Adrenal gland (tissue), 12 donors: ENCODE results near the gene MMRN1. TPM values are rescaled to one million over a fixed set of nuclear protein-coding genes. Genes with fewer than 3 reads are reported as not detected.

Experiments used
- DNase-seq, 7 donors: peaks; one replicate each; pipeline ENCODE4 v3.0.0-alpha.2; 2019 to 2020
- H3K27ac ChIP-seq, 5 donors: fragments of 200-600 bp; sonication (generic) in 4 of 5; 1 replicate in 3 of 5; 2 replicates in 2 of 5; pipeline versions ENCODE4 v1.5.1 to v1.8.0; 2016 to 2020; ENCODE audit warnings: mild to moderate bottlenecking in 1 of 5
- H3K27me3 ChIP-seq: fragments of 200-600 bp; 2 replicates; pipeline ENCODE4 v1.8.0; 2021
- H3K36me3 ChIP-seq, 2 donors: fragments of 200-600 bp; replicated peaks in 1 of 2; 1 replicate in 1 of 2; 2 replicates in 1 of 2; pipeline versions ENCODE4 v1.5.1 to v1.8.0; 2018 to 2022
- H3K4me1 ChIP-seq, 2 donors: fragments of 200-600 bp; replicated peaks in 1 of 2; 1 replicate in 1 of 2; 2 replicates in 1 of 2; pipeline versions ENCODE4 v1.5.1 to v1.8.0; 2018 to 2021
- H3K4me3 ChIP-seq, 4 donors: fragments of 200-600 bp; sonication (generic) in 3 of 4; one replicate each; pipeline ENCODE4 v1.5.1; 2016 to 2018
- H3K9me3 ChIP-seq, 3 donors: fragments of 200-600 bp; sonication (generic) in 1 of 3; replicated peaks in 1 of 3; 1 replicate in 2 of 3; 2 replicates in 1 of 3; pipeline versions ENCODE4 v1.5.1 to v1.8.0; 2016 to 2021
- CTCF ChIP-seq, 6 experiments: fragments of 450-650 bp in 4 of 6; fragments of 200-600 bp in 2 of 6; sonication (generic) in 1 of 6; IDR thresholded peaks; 1 replicate in 5 of 6; 2 replicates in 1 of 6; pipeline versions ENCODE4 v1.5.1 to v1.8.0; 2016 to 2021; ENCODE audit warnings: antibody characterized with exemption in 6 of 6, mild to moderate bottlenecking in 2 of 6, moderate library complexity in 1 of 6
- POLR2A ChIP-seq, 2 donors: fragments of 450-650 bp; IDR thresholded peaks; one replicate each; pipeline ENCODE4 v1.6.1; 2017; ENCODE audit warnings: antibody characterized with exemption in 2 of 2, mild to moderate bottlenecking in 2 of 2, moderate library complexity in 1 of 2
- WGBS, 4 donors: extraction: QIAGEN DNeasy Blood & Tissue Kit in 2 of 4; methylation state at CpG; one replicate each; pipeline versions ENCODE4 v1.1.5 to v1.1.7; 2013 to 2017; 5-methylcytosine and 5-hydroxymethylcytosine counted together
- intact Hi-C, 2 donors: fragments of 100-400 bp; cut with DNase I; formaldehyde crosslinking; loops; one replicate each; pipeline versions ENCODE4 v1.14.1 to v1.15.0; 2022 to 2023
- polyA plus RNA-seq, 3 donors: library from polyadenylated mRNA; stranded (reverse); fragments of 200-250 nt in 2 of 3; fragments of 350-450 nt in 1 of 3; fragmentation: Illumina TruSeq in 1 of 3; extraction: RNeasy Lipid Tissue Mini Kit (QIAGEN cat#74804) in 1 of 3; gene quantifications; one replicate each; pipeline ENCODE4 v1.2.3, GENCODE V29; 2013 to 2014
- total RNA-seq, 9 donors: library from RNA; depleted of rRNA in 4 of 9; stranded (reverse); fragments of >200 nt in 4 of 9; fragments of 120-200 nt in 1 of 9; fragmentation: NEBNext Ultra II Directional in 1 of 9; extraction: Animal tissue kit (Norgen Biotek cat#: 25700) in 1 of 9; gene quantifications; one replicate each; pipeline versions ENCODE4 v1.1.0 to v1.2.4, GENCODE V29; 2013 to 2023
- donor health status: healthy with polysubstance abuse.
- donor health status: Bipolar disorder and iron deficiency.
- donor health status: DM: yes; HTN: yes; CAD: no.
- donor health status: DM: no; HTN: no; CAD: no.
- donor health status: DM: no; HTN: no; CAD: no.
- donor health status: DM: yes; HTN: yes; CAD: no.

The MMRN1 gene
- total and polyA plus RNA-seq, 12 donors, result 1.4 to 31.2 (median 6.6) TPM

DNA sequence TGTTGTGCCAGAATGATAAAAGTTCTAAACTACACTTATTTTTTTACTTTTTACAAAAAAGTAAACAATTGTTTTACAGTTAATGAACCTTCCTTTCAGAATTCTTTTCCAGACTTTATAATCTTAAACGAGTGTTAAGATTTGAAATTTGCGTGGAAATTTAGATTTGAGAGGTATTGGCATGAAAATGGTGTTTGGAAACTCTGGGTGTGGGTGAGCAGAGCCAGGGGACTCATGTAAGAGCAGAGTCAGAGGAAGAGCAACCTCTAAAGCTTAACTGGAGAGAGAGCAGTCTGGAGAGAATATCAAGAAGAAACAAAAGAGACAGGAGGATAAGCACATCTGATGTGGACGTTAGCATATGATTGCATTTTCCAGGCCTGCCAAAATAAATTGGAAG lies 48.2 kb downstream of the MMRN1 start:
- Histone ChIP-seq H3K9me3 (no peaks in the 10 kb centered on the region), H3K27me3 (no peaks in the 10 kb centered on the region), H3K4me1 (no peaks in the 10 kb centered on the region), H3K4me3 (no peak overlapping the region), H3K36me3 (no peaks in the 10 kb centered on the region), H3K27ac (no peak overlapping the region)
- 66 to 77% (median 73%) methylated on average over 3 of the region's 3 CpGs for WGBS, 4 donors
- TF ChIP-seq POLR2A (IDR thresholded peaks at IDR 0.05), result no peak
- no peak for TF ChIP-seq CTCF (IDR thresholded peaks at IDR 0.05)
- intact Hi-C loops, result no loop called here
- DNase-seq, result no peak

DNA sequence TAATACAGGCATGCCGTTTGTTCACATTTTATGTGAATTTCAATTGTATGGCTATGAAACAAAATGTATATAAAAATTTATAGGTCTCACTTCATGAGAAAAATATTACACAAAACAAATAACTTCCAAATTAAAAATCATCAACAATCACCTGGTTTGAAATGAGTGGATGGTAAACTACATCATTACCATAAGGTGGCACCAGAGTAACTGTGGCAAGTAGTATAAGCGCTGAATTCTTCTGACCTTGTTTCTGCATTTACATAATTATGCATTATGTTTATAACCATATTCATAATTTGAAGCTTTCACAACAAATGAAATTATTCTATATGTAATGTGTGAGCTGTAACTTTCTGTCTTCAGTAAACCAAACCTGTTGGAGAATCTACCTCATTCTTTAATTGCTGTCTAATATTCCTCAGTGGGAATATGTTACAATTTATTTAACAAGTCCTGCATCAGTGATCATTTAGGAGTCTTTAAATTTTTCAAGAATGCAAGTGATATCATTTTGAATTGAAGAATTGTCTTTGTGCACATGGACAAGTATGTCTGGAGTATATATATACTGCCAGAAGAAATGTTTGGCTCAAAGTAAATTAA lies 55.2 kb downstream of the MMRN1 start:
- 78 to 86% (median 80%) methylated on average over 2 of the region's 2 CpGs for WGBS, 4 donors
- H3K27me3 ChIP-seq, result no peaks in the 10 kb centered on the region

DNA sequence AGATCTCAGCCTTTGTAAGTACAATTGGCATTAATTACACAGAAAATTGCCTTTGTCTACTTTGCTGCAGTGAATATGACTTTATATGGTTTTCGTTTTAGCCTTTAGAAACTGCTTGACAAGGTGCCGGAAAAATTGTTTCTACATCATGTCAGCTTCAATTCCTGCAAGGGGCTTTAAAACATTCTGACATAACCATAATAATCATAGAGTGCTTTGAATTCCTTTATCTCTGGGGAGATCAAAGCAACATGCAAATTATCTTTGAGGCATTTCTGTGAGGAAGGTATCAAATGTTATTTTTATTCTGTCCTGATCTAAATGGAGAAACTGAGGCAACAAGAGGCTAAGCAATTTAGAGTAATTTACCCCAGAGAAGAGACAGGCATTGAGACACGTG lies 57.8 kb downstream of the MMRN1 start:
- Histone ChIP-seq H3K27me3 (no peaks in the 10 kb centered on the region), H3K27ac (no peak overlapping the region), H3K36me3 (no peaks in the 10 kb centered on the region), H3K4me3 (no peak overlapping the region), H3K4me1 (no peaks in the 10 kb centered on the region), H3K9me3 (no peaks in the 10 kb centered on the region)
- TF ChIP-seq POLR2A (IDR thresholded peaks at IDR 0.05) (no peak), CTCF (IDR thresholded peaks at IDR 0.05) (no peak)
- 61 to 78% (median 62%) methylated on average over 3 of the region's 3 CpGs for WGBS, 4 donors
- intact Hi-C loops, result no loop called here
- no peak for DNase-seq

More for the DNA sequence above, 55.2 kb downstream of the MMRN1 start:
- Histone ChIP-seq H3K36me3 (no peaks in the 10 kb centered on the region), H3K27ac (no peak overlapping the region), H3K9me3 (no peaks in the 10 kb centered on the region), H3K4me3 (no peak overlapping the region), H3K4me1 (no peaks in the 10 kb centered on the region)
- no peak for TF ChIP-seq POLR2A (IDR thresholded peaks at IDR 0.05)
- peak in 2 of 6 experiments; percentile 19 to 26 for TF ChIP-seq CTCF (IDR thresholded peaks at IDR 0.05)
- intact Hi-C loops, result no loop called here
- DNase-seq, result no peak

- 78 to 87% (median 85%) methylated on average over 13 of the region's 13 CpGs for WGBS, 4 donors
- H3K27me3 ChIP-seq, result no peaks in the 10 kb centered on the region
Measured at GRCh38 chr4:89954906-89955695, 60.4 kb downstream of the MMRN1 start.

More at GRCh38 chr4:89954906-89955695, 60.4 kb downstream of the MMRN1 start:
- no peak for DNase-seq
- intact Hi-C loops, result no loop called here
- Histone ChIP-seq H3K36me3 (no peaks in the 10 kb centered on the region), H3K27ac (no peak overlapping the region), H3K4me1 (no peaks in the 10 kb centered on the region), H3K4me3 (no peak overlapping the region), H3K9me3 (no peaks in the 10 kb centered on the region)
- TF ChIP-seq CTCF (IDR thresholded peaks at IDR 0.05) (no peak), POLR2A (IDR thresholded peaks at IDR 0.05) (no peak)
